ENCODE results near the gene DDX1.

Gene DDX1

GRCh38 chr2:15656090-15656489 lies 64.4 kb downstream of the DDX1 start:
- no peak for FAIRE-seq

GRCh38 chr2:15657759-15658158 lies 66.1 kb downstream of the DDX1 start:
- DNase-seq (ENCODE audit: insufficient read length, low spot score) (no peak), FAIRE-seq (no peak)

More at GRCh38 chr2:15656090-15656489, 64.4 kb downstream of the DDX1 start:
- DNase-seq (ENCODE audit: insufficient read length, low spot score), result no peak

- FAIRE-seq, result no peak
Observed at GRCh38 chr2:15658911-15659310, 67.2 kb downstream of the DDX1 start.

DNA sequence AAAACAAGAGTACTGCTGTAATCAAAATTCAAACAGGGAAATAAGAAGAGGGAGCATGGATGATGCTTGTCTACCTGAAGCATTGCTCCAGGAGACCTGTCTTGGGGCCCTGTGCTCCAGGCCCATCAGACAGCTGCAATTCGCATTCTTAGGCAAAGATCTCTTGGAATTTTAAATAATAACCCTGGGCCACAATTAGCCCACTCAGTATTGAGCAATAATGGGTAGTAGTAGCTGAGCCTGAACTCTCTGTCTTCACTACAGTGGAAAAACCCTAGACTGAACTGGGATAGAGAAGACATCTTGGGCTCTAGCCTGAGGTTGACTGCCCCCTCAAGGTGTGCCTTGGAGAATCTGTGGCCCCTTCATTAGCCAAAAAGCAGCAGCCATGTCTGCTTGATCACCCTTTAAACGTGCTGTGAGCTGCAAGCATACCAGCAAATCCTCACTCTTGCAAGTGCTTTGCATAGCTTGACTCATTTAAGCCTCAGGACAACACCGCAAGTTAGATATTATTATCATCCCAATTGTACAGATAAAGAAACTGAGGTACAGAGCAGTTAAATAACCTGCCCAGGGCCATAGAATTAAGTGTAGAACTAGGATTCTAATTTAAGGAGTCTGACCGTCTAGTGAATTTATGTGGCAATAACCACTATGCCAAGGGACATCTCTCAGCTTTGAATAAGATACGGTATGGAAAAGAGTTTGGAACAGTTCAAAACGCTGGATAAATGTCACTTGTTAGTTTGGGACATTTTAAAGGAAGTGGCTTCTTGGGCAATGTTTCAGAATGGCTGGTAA lies 69.0 kb downstream of the DDX1 start:
- no peak for DNase-seq (ENCODE audit: insufficient read length, low spot score)
- no peak for FAIRE-seq

More at GRCh38 chr2:15658911-15659310, 67.2 kb downstream of the DDX1 start:
- no peak for DNase-seq (ENCODE audit: insufficient read length, low spot score)

DNA sequence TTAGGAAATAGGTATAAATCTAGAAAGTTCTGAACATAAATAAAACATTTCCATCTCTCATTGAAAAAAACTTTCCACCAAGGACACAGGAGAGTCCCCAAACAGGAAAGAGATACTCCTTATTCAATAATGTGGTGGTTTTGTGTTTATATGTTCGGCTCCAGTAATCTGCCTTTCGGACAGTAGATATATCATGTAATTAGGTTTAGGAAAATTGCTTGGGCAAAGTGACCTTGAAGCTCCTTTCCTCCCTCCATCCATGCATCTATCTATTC lies 69.6 kb downstream of the DDX1 start:
- no peak for DNase-seq (ENCODE audit: insufficient read length, low spot score)
- no peak for FAIRE-seq

GRCh38 chr2:15662026-15662425 lies 70.4 kb downstream of the DDX1 start:
- FAIRE-seq, result no peak
- DNase-seq (ENCODE audit: insufficient read length, low spot score), result no peak

DNA sequence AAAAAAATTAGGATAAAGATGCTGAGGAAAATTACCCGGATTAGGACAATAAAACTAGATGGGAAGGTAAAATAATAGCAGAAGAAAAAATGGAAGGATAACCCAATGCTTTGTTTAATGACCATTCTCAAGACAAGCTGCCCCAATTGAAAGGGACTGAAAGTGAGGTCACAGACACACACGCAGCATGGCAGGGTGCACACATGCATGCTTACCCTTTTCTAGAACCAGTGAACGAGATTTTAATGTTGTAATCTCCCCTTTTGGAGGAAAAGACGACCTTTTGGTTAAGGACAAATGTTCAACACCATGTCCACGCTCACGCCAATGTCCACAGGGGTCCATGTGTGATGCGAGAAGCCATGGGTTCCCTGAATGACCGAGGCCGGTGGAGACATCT lies 70.9 kb downstream of the DDX1 start:
- DNase-seq (ENCODE audit: insufficient read length, low spot score), result no peak
- no peak for FAIRE-seq

GRCh38 chr2:15663802-15664201 lies 72.1 kb downstream of the DDX1 start:
- FAIRE-seq, result no peak
- no peak for DNase-seq (ENCODE audit: insufficient read length, low spot score)

- no peak for DNase-seq (ENCODE audit: insufficient read length, low spot score)
- FAIRE-seq, result no peak
Observed at GRCh38 chr2:15664273-15665066, 72.8 kb downstream of the DDX1 start.

GRCh38 chr2:15665067-15665942 lies 73.6 kb downstream of the DDX1 start:
- FAIRE-seq, result no peak
- no peak for DNase-seq (ENCODE audit: insufficient read length, low spot score)

GRCh38 chr2:15665943-15666460 lies 74.3 kb downstream of the DDX1 start:
- DNase-seq (ENCODE audit: insufficient read length, low spot score), result no peak
- no peak for FAIRE-seq

GRCh38 chr2:15666861-15667808 lies 75.5 kb downstream of the DDX1 start:
- FAIRE-seq, result no peak
- DNase-seq (ENCODE audit: insufficient read length, low spot score), result no peak

DNA sequence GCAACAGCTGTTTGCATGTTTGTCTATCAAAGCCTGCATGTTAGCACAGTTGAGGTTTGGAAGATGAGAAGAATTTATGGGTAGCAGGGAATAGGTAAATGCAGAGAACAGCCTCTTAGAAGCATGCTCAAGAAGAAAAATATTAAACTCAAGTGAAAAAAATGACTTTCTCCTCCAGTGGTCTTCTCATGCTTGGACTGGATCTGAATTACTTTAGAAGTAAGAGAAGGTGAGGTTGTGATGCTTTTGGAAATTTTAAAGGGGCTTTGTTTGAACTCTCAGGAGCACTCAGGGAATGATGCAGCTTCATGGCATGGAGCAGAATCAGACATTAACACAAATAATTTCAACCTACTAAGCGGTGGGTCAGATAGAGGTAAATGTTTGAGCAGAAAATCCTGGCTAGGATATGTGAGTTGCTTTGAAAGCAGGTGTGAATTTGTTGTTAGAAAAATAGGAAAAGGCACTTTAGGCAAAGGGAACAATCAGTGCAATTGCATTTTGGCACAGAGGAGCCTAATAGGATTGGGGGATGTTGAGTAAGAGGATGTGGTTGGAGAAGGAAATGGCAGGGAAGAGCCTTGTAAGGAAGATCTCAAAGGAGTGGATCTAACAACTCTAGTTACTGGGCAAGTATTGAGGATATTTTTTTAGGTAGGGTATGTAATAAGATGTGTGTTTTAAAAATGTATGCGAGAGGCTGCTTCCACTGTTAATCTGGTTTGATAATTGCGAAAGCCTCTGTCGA lies 76.3 kb downstream of the DDX1 start:
- no peak for FAIRE-seq
- no peak for DNase-seq (ENCODE audit: insufficient read length, low spot score)

GRCh38 chr2:15668611-15669305 lies 77.1 kb downstream of the DDX1 start:
- FAIRE-seq (no peak), DNase-seq (ENCODE audit: insufficient read length, low spot score) (no peak)

- DNase-seq (ENCODE audit: insufficient read length, low spot score) (no peak), FAIRE-seq (no peak)
Observed at GRCh38 chr2:15669375-15669910, 77.8 kb downstream of the DDX1 start.

- no peak for FAIRE-seq
- DNase-seq (ENCODE audit: insufficient read length, low spot score), result no peak
Observed at GRCh38 chr2:15670469-15670868, 78.8 kb downstream of the DDX1 start.

DNA sequence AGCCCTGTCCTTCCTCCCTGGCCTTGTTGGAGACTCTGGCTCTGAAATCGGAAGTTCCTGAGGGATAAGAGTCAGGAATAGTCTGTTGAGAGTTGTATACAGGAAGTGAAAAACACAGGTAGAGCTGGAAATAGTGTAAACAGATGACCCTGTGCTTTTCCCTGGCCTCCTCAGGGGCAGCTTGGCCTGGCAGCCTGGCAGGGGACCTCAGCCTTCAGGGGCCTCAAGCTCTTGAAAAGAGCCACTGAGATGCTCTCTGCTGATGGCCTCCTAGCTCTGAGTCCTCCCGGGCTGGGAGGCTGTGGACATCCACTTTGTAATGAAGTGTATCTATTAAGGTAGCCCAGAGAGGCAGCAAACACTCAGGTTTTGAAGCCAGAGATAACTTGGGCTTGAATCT lies 79.3 kb downstream of the DDX1 start:
- no peak for FAIRE-seq
- DNase-seq (ENCODE audit: insufficient read length, low spot score), result no peak

DNA sequence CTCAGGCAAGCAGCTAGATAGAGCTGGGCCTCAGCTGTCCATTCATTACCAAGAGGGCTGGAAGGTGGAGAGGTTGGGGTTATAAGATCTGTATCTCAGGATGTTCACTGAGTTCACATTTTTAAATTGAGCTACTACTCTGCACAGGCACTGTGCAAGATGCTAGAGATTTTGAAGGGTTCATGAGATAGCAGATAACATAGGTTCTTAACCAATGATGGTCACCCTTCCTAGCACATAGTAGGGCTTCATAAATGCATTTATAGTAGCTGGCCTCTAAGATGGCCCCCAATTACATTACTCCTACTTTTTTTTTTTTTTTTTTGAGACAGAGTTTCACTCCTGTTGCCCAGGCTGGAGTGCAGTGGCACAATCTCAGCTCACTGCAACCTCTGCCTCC lies 79.7 kb downstream of the DDX1 start:
- no peak for FAIRE-seq
- no peak for DNase-seq (ENCODE audit: insufficient read length, low spot score)
